T-helper 22 cell (primary cell): Measurements from ENCODE around the gene SPECC1L.

Experiments used
- DNase-seq: peaks from one replicate; pipeline ENCODE4 v3.0.0-alpha.2; 2020; ENCODE audit warnings: low read depth

The SPECC1L gene

GRCh38 chr22:24444251-24444650, 173.6 kb downstream of the SPECC1L start:
- no peak for DNase-seq

GRCh38 chr22:24444729-24445466, 174.3 kb downstream of the SPECC1L start:
- no peak for DNase-seq

DNA sequence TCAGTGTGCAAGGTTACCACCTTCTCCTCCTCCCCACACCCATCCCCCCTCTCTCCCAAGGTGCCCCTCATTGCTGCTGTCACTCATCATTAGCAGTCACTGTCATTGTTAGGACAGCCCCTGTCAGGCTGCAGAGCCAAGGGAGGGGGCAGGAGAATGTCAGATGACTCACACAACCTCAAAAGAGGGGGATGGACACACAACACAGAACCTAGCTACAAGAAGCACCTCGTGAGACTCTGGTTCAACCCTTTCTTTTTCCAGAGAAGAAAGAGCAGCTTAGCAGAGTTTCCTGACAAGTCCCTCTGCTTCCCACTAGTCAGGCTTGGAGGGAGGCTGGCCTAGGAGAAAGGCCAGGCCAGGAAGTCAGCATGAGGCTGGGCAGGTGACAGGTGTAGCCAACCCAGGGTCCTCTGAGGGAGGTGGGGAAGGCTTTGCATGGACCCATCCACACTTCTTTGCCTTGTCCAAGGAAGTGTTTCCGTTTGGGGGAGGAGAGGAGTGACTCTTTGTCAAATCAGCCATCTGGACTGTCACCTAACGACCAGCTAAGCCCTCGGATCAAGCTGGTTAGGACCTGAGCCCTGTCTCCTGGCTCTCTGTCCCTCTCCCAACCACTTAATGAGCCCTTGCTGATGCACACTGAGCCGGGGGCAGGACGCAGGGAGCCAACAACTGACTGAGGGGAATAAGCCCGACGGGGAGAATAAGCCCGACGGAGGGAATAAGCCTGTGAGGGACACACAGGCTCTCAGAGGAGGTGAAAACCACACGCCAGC, 175.0 kb downstream of the SPECC1L start:
- DNase-seq = no peak

- DNase-seq = no peak
These were observed 175.6 kb downstream of the SPECC1L start for GRCh38 chr22:24446260-24446611.

GRCh38 chr22:24450610-24451009, 180.0 kb downstream of the SPECC1L start:
- DNase-seq = no peak

DNA sequence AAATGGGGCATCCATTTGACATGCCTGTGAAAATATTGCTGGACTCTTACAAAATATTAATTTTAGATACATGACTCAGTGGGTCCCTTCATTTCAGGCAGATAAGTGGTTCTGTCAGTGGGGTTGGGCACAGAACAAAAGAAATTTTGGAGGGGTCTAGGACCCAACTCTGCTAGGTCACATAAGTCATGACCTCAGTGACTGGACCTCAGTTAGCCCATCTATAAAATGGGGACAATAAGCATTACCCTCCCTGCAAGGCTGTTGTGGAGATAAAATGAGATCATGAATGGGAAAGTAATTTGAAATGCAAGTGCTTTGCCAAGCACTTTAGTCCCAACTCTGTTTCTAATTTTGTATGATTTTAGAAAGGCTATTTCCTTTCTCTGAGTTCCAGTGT, 180.5 kb downstream of the SPECC1L start:
- DNase-seq = no peak

- DNase-seq = no peak
These were observed 183.2 kb downstream of the SPECC1L start for GRCh38 chr22:24453853-24454252.

- no peak for DNase-seq
These were observed 184.4 kb downstream of the SPECC1L start for GRCh38 chr22:24455039-24455438.

DNA sequence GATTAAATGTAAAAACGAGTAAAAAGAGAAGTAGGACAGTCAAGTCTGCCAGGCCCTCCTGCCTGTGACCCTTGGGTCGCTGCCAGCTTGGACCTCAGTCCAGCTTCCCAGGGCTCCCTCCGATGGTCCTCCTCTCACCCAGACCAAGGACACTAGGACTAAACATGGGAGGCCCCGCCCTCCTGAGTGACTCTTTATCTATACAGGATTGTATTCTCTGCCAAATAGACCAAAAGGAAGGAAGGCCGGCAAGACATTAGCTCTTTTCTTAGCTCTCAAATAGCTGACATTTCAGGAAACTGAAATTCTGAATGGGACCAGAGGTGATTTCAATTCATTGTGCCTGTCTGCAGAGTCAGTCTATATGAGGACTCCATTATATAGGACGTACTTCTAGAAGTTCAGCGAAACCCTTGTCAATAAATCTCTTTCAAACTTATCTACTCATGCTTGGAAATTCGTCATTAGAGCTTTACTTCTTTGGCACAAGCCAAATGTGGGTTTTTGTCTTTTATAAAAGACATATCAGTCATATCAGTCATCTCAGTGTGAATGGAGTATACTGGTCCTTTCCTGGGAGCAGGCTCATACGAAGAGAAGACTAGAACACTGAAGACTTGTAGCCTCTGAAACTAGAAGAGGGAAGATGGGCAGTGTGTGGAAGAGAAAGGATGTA, 185.3 kb downstream of the SPECC1L start:
- no peak for DNase-seq

DNA sequence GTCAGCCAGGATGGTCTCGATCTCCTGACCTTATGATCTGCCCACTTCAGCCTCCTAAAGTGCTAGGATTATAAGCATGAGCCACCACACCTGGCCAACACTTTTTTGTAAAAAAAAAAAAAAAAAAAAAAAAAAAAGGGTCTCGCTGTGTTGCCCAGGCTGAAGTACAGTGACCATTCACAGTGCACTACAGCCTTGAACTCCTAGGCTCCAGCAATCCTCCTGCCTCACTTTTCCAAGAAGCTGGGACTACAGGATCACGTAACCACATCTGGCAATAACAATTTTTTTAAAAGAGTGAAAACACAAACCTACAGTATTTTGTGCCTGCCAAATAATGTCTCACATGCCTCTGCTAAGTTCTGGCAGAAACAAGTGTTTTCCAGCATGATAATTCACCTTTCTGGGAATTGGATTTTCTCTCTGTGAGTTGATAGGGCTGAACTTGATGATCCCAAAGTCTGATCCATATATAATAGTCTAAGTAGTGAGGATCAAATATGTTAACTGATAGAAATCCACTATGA, 187.3 kb downstream of the SPECC1L start:
- DNase-seq = no peak

GRCh38 chr22:24459911-24460310, 189.3 kb downstream of the SPECC1L start:
- DNase-seq = no peak

GRCh38 chr22:24460418-24461089, 189.9 kb downstream of the SPECC1L start:
- no peak for DNase-seq

DNA sequence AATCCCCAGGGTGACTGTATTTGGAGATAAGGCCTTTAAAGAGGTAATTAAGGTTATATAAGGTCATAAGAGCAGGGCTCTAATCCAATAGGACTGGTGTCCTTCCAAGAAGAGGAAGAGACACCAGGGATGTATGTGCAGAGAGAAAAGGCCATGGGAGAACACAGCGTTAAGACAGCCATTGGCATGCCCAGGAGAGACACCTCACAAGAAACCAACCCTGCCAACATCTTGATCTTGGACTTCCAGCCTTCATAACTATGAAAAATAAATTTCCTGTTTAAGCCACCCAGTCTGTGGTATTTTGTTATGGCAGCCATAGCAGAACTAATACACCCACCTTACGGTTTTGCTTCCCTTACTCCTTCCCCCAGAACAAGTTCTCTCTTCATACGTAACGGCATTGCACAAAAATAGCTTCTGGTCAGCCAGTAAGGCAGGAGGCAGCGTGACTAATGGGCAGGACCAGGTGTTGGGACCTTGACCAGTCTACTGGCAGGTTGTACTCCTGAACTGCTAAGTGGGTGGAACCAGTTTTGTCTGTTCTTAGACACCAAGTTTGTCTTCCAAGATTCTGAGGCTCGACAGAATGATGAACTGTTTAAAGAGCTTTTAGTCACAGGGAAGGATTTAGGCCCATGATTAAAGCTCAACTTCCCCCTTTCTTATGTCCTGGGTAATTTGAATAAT, 192.6 kb downstream of the SPECC1L start:
- no peak for DNase-seq

- no peak for DNase-seq
These were observed 194.9 kb downstream of the SPECC1L start for GRCh38 chr22:24465566-24465965.

DNA sequence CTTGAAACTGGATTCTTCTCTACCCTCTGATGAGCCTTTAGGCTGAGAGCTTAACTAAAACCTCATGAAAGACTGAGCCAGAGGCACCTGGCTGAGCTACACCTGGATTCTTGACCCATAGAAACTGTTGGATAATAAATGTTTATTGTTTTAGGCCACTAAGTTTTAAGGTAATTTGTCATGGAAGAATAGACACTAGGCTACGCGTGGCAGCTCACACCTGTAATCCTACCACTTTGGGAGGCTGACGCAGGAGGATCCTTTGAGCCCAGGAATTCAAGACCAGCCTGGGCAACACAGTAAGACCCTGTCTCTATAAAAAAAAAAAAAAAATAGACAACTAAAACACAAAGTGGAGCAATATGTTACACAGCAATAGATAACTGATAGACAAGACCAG, 195.3 kb downstream of the SPECC1L start:
- no peak for DNase-seq

GRCh38 chr22:24466716-24467328, 196.2 kb downstream of the SPECC1L start:
- DNase-seq = no peak

DNA sequence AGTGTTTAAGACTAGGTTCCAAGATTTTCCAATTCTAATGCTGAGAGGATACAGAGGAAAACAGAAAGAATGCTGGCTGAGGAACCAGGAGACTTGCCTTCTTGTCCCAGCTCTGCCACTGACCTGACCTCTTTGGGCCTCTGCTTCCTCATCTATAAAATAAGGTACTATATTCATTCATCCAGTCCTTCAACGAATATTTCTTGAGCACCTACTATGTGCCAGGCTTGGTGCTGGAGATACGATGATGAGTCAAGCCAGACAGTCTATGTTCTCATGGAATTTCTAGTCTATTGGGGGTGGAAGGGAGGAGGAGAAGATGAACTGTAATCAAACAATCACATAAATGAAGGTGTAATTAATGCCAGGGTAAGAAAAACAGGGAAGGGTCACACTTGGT, 196.7 kb downstream of the SPECC1L start:
- DNase-seq = no peak
